NCI-H446 treated with DMSO at 0.1 percent for 48 hours (cell line): Measurements from ENCODE around the gene CAPSL.
"Not testable (repeated sequence)": the region's sequence is repeated elsewhere in the genome, so short reads cannot be mapped to it uniquely, and the experiment has no call there.

ENCODE experiments used
- DNase-seq: peaks from one replicate; lab custom pipeline; 2025; lab: John Stamatoyannopoulos, UW

CAPSL gene

DNA sequence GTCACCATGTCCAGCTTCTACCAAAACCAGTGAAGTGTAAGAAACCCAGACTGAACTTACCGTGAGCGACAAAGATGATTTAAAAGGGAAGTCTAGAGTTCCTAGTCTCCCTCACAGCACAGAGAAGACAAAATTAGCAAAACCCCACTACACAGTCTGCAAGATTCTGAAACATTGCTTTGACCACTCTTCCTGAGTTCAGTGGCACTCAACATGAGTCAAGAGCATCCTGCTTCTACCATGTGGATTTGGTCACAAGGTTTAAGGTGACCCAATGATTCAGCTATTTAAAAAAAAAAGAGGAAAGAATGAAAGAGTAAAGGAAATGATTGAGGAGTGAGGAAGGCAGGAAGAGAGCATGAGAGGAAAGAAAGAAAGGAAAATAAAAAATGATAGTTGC is 62.0 kb downstream of the CAPSL start:
- DNase-seq = no peak

DNA sequence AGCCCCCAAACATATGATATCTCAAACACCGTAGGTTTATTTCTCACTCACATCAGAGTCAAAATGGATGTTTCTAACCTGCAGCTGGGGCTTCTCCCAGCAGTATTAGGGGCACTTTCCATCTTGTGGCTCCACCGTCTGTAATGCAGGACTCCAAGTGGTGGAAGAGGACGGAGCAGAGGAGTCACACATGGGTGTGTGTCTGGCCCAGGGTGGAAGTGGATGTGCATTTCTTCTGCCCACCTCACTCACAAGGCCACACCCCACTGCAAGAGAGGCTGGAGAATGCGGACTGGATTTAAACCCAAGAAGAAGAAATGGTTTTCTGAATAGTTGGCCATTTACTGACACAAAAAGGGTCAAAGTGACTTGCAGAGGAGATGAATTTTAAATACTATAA is 67.8 kb downstream of the CAPSL start:
- DNase-seq = no peak

DNA sequence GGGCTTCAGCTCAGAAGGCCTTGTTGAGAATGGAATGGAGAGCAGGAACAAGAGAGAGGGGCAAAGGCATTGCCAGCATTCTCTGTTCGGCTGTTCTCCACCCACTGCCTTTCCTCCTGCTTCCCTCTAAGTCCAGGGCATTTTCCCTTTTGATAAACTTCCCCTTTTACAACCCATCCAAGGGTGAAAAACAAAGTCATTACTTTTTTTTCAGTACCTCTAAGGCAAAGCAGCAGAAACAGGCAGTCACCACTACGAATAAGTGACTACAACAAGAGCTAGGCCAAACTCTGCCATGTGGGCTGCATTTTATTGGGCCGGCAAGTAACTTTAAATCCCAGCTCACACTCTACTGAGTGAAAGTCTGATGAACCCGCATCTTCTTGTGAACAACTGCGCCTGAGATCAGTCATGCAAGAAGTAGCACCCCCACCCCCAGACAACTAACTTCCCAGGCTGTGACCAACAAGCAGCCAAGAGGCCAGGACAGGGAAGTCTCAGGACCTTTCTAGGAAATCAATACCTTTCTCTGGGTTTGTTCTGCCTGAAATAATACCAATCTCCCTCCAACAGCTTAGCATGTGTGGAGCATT is 68.6 kb downstream of the CAPSL start:
- no peak for DNase-seq

DNA sequence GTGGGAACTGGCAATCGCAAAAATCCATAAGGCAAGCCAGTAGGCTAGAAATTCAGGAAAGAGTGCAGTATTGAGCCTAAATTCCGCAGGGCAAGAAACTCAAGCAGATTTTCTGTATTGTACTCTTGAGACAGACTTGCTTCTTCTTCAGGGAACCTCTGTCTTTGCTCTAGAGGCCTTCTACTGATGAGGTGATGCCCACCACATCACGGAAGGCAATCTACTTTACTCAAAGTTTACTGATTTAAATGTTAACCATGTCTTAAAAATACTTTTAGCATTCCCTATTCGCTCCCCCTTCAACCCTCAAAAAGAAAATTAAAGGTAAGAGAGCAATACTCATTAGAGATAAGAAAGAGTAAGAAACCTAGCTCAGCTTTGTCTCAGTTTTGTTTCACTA is 70.4 kb downstream of the CAPSL start:
- DNase-seq = no peak

DNA sequence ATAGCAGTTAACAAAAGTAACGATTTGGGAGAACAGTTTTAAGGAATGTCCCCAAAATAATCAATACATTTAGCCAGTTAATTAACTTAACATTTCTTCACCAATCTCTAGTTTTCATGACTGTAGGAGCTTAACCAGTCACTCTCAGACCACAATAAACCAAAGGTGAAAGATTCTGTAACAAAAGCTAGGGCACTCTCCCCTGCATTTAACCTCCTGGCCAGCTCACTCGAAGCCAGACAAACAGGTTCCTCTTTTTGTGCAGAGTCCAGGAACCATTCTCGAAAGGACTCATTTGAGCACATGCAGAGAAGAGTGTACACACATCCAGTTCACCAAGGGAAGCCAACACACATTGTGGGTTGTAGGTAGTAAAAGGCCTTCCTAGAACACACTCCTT is 75.3 kb downstream of the CAPSL start:
- DNase-seq = no peak

DNA sequence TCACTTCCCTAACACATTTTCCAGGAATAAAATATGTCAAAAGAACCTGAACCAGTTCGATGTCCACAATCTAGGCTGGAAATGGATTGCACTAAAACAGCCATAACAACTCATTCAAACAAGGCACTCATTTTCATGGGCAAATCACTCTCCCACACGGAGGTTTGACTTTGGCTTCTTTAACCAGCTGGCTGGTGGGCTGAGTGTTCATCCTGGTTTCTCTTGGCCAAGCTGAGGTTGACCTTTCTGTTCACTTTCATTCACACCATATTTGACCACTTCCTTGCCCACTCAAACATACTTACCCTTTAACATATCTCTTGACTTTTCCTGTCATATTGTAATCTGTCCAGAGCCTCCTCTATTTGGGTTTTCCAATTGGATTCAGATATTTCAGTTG is 76.3 kb downstream of the CAPSL start:
- DNase-seq = no peak

DNA sequence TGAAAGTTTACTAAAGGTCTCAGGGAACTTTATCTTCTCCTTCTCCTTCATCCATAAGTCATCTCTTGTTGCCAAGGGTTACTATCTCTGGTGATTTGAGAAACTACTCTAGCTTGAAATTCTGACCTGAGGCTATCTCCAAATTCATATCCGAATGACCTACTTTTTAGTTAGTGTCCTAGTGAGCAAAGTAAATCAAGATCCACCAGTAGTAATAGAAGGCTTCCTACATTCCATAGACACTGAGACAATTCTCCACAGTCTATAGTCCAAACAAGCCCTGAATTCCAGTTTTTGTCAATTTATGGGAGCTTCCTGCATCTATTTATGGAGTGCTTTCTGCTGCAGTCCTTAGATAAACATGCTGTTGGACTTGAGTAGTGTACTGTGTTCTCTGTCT is 76.7 kb downstream of the CAPSL start:
- no peak for DNase-seq

DNA sequence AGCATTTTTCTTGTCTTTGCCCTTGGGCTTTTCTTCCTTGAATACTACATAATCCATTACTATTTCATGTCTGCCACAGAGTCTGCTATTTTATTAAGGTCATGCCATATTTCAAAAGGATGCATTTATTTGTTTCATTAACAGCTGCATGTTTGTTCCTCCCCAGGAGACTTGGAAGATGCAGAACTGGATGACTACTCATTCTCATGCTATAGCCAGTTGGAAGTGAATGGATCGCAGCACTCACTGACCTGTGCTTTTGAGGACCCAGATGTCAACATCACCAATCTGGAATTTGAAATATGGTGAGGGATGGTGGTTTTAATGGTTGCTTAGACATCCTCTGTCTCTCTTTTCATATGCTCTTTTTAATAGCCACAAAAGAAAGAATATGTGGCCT is 77.7 kb downstream of the CAPSL start:
- DNase-seq = no peak

DNA sequence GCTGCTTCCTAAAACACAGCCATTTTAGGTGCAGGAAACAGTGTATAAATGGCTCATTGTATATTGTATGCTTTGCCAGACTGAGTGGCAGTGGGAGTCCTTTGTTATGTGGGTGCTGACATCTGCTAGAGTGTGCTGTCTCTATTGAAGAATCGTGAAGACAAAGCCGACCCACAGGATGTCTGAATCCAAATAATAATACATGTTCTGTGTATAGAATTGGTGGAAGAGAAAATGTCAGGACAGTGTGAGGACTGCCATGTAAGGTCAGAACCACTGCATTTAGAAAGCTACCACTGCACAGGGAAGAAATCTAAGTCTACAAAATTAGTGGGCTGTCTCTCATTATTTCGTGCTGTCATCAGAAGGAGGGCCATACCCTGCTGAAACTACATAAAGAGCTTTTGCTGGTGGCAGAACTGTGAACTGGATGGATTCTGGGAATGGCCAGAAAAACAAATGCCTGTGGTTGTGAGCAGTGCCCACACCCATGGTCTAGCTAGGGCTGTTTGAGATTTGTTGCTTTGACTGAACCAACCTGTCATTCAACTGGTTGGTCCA is 79.2 kb downstream of the CAPSL start:
- DNase-seq = no peak

DNA sequence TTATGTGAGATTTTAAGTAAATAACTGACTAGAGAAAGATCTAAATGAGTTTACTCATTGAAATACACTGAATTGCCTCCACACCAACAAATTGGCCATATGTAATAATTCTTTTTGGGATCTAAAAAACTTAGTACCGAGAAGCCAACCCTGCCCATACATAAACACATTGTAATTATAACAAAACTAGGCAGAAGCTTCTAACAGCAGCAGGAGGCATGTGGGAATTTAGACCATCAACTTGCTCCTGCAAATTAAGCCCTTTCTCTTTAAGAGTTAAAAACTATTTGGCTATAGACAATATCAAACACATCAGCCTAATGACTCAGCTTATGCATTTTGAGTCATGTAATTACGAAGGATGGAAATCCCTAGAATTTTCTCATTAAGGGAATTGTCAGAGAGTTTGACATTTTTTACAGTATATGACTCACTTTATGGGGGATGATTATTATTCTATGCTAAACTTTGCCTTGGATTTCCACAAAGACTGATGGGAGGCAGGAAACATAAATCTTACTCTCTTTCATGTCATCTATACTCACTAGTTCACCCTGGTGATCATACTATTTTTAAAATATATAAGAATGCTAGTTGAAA is 80.7 kb downstream of the CAPSL start:
- DNase-seq = no peak

DNA sequence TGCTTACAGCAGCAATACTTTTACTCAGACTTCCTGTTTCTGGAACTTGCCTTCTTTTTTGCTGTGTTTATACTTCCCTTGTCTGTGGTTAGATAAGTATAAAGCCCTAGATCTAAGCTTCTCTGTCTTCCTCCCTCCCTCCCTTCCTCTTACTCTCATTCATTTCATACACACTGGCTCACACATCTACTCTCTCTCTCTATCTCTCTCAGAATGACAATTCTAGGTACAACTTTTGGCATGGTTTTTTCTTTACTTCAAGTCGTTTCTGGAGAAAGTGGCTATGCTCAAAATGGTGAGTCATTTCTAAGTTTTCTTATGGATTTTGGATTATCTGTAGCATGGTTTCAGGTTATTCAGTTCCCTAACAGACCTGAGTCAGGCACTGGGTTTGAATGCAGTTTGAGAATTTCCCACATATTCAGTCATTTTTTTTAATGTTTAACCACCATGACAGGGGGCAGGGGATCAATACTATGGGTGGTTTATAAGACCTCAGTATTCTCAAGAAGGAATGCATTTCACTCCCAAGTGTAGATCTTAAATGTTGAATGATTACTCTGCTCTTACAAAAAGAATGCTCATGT is 81.6 kb downstream of the CAPSL start, which contains the start of gene IL7R:
IL7R (plus strand) TSS at position 127 of the 587 bp plus-strand sequence; CDS start at position 214, 87 bp downstream.
- DNase-seq = no peak

DNA sequence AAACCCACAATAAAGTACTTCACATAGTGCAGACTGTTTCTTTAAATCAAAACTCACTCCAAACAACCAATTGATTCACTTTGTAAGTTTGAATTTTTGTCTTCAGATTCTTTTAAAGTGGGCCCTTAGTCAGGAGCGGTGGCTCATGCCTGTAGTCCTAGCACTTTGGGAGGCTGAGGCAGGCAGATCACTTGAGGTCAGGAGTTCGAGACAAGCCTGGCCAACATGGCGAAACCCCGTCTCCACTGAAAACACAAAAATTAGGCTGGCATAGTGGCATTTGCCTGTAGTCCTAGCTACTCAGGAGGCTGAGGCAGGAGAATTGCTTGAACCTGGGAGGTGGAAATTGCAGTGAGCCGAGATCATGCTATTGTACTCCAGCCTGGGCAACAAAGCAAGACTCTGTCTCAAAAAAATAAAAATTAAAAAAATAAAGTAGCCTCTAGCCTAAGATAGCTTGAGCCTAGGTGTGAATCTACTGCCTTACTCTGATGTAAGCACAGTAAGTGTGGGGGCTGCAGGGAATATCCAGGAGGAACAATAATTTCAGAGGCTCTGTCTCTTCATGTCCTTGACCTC is 82.1 kb downstream of the CAPSL start:
- not testable (repeated sequence) for DNase-seq

DNA sequence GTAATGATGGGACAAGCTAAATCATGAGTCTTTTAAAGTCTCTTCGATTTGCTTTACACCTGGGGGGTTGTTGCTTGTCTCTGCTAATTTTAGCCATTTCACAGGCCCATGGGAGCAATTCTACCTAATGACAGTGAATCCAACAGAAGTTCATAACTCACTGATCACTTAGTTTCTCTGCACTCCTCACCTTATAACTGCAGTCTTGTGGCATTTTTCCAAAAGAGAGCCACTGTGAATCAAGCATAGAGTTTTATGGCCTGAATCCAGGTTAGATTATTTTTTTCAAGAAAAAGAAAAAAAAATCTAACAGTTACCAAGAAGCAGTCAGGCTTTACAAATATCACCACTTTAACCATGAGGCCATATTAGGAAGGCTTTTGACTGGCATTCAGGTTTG is 83.2 kb downstream of the CAPSL start:
- no peak for DNase-seq
